ENCODE data around the gene HEY2. TPM values are rescaled to one million over a fixed set of nuclear protein-coding genes. Genes with fewer than 3 reads are reported as not detected.

HEY2 gene
- total and polyA plus RNA-seq, 2 donors (not counting 3 experiments of a cell fraction or from before 2014, with no cell fraction given) = 0.07 TPM; not detected in 1

- no peak overlapping the region for H3K4me2 ChIP-seq (ENCODE audit: insufficient read depth, low read length)
- no peaks in the 10 kb centered on the region for H3K27me3 ChIP-seq (ENCODE audit: control insufficient read depth in 2 of 2, insufficient read depth in 2 of 2, low read length in 2 of 2)
- TF ChIP-seq MYC (IDR thresholded peaks at IDR 0.05; ENCODE audit: low read depth, low read length) (no peak), GATA2 (IDR thresholded peaks at IDR 0.05; ENCODE audit: insufficient read depth, insufficient read length, low read depth, low read length) (no peak), MAX (IDR thresholded peaks at IDR 0.05; ENCODE audit: insufficient read depth, insufficient read length) (no peak), EZH2 (IDR thresholded peaks at IDR 0.05; ENCODE audit: borderline replicate concordance, low read depth, low read length, severe bottlenecking) (no peak), FOS (IDR thresholded peaks at IDR 0.05; ENCODE audit: borderline replicate concordance, insufficient read depth, low read length) (no peak), JUN (IDR thresholded peaks at IDR 0.05; ENCODE audit: borderline replicate concordance, insufficient read depth, insufficient read length, low read depth) (no peak), POLR2AphosphoS5 (IDR thresholded peaks at IDR 0.05; ENCODE audit: insufficient read depth, low read depth, low read length) (no peak), CTCF (IDR thresholded peaks at IDR 0.05; ENCODE audit: extremely low read depth in 1 of 2, insufficient read depth in 1 of 2, low read depth in 1 of 2, low read length in 2 of 2) (no peak), POLR2A (IDR thresholded peaks at IDR 0.05; ENCODE audit: low read depth, low read length) (no peak)
- DNase-seq (ENCODE audit: low read depth, low spot score) = no peak
- BruUV-seq (replicated peaks) = no TSS peak
- FAIRE-seq = no peak
- H2AFZ ChIP-seq (ENCODE audit: low read depth, low read length) = no peak overlapping the region
- no peaks in the 10 kb centered on the region for H3K9me3 ChIP-seq (replicated peaks; ENCODE audit: control insufficient read depth, insufficient read depth, low read length)
- dilution Hi-C loops (cut with MboI; ENCODE audit: extremely low pct_ligation_motif_present, low sequenced_read_pairs) = no loop called here
- H3K36me3 ChIP-seq (ENCODE audit: control insufficient read depth in 2 of 2, extremely low read depth in 1 of 2, insufficient read depth in 2 of 2, low read length in 2 of 2) = peaks cover 0 to 2% of the 10 kb centered on the region in 2 experiments
- peaks cover 61% of the 10 kb centered on the region for H3K79me2 ChIP-seq (ENCODE audit: control insufficient read depth, insufficient read depth, low read length)
- CTCF ChIA-PET = no interaction called here
- H3K4me3 ChIP-seq (replicated peaks in 1 of 3; ENCODE audit: insufficient read depth in 1 of 3, low read depth in 1 of 3, low read length in 3 of 3) = no peak overlapping the region
- H4K20me1 ChIP-seq (replicated peaks; ENCODE audit: control insufficient read depth, extremely low read depth, insufficient read depth, low read length) = no peaks in the 10 kb centered on the region
- intact Hi-C loops (cut with micrococcal nuclease) = no loop called here
- H3K27ac ChIP-seq (ENCODE audit: insufficient read depth, low read depth, low read length) = no peak overlapping the region
- POLR2A ChIA-PET = no interaction called here
- no peaks in the 10 kb centered on the region for H3K9me1 ChIP-seq (replicated peaks; ENCODE audit: control insufficient read depth, extremely low read depth, insufficient read depth, low read length)
- H3K9ac ChIP-seq (replicated peaks; ENCODE audit: extremely low read depth, insufficient read depth, low read length) = no peak overlapping the region
- H3K4me1 ChIP-seq (ENCODE audit: control insufficient read depth, extremely low read depth, insufficient read depth, low read length) = peaks cover 35% of the 10 kb centered on the region
Observed at GRCh38 chr6:125806813-125807212, 57.4 kb downstream of the HEY2 start.

Data from endothelial cell of umbilical vein (primary cell).